MG63 (cell line): ENCODE measurements around the gene PHLDB2. TPM values are rescaled to one million over a fixed set of nuclear protein-coding genes. Genes with fewer than 3 reads are reported as not detected.

Source experiments
- DNase-seq: peaks from one replicate; pipeline ENCODE4 v3.0.0-alpha.2; 2020
- H3K27me3 ChIP-seq: fragments of 250-450 bp; sonication (Bioruptor Pico); 2 replicates; pipeline ENCODE4 v1.5.1; 2020; ENCODE audit warnings: mild to moderate bottlenecking, moderate library complexity
- H3K36me3 ChIP-seq: fragments of 250-450 bp; sonication (Bioruptor Pico); 2 replicates; pipeline ENCODE4 v1.5.1; 2020; ENCODE audit warnings: mild to moderate bottlenecking, moderate library complexity
- H3K4me3 ChIP-seq: fragments of 250-450 bp; sonication (Bioruptor Pico); 2 replicates; pipeline ENCODE4 v1.5.1; 2020; ENCODE audit warnings: mild to moderate bottlenecking, moderate library complexity
- H3K9me3 ChIP-seq: fragments of 250-450 bp; sonication (Bioruptor Pico); 2 replicates; pipeline ENCODE4 v1.5.1; 2020; ENCODE audit warnings: mild to moderate bottlenecking, moderate library complexity
- total RNA-seq: library from RNA; depleted of rRNA; stranded (reverse); fragments of >200 nt; shearing (Covaris generic); gene quantifications from 2 replicates; pipeline ENCODE4 v1.2.3, GENCODE V29; 2014; ENCODE audit warnings: low replicate concordance; rRNA removed

The PHLDB2 gene
- total RNA-seq, 1 experiment from 2014 or later: 65.4 TPM

GRCh38 chr3:112005091-112005672, 146.1 kb downstream of the PHLDB2 start:
- no peaks in the 10 kb centered on the region for H3K9me3 ChIP-seq
- no peak overlapping the region for H3K4me3 ChIP-seq
- no peaks in the 10 kb centered on the region for H3K27me3 ChIP-seq
- no peak for DNase-seq
- H3K36me3 ChIP-seq: no peaks in the 10 kb centered on the region

- DNase-seq: no peak
- H3K36me3 ChIP-seq: no peaks in the 10 kb centered on the region
- H3K9me3 ChIP-seq: 0 out of 2 replicates have a peak, but pooled peaks cover 2% of the 10 kb centered on the region
- H3K27me3 ChIP-seq: no peaks in the 10 kb centered on the region
- no peak overlapping the region for H3K4me3 ChIP-seq
These were observed 148.6 kb downstream of the PHLDB2 start for GRCh38 chr3:112007633-112008032.

- DNase-seq: no peak
- H3K36me3 ChIP-seq: no peaks in the 10 kb centered on the region
- 0 out of 2 replicates have a peak, but pooled peaks cover 2% of the 10 kb centered on the region for H3K9me3 ChIP-seq
- no peaks in the 10 kb centered on the region for H3K27me3 ChIP-seq
- no peak overlapping the region for H3K4me3 ChIP-seq
These were observed 150.6 kb downstream of the PHLDB2 start for GRCh38 chr3:112009670-112010069.

- no peak for DNase-seq
- Histone ChIP-seq H3K27me3 (no peaks in the 10 kb centered on the region), H3K4me3 (no peak overlapping the region), H3K36me3 (no peaks in the 10 kb centered on the region), H3K9me3 (0 out of 2 replicates have a peak, but pooled peaks cover 2% of the 10 kb centered on the region)
These were observed 151.6 kb downstream of the PHLDB2 start for GRCh38 chr3:112010636-112011035.

DNA sequence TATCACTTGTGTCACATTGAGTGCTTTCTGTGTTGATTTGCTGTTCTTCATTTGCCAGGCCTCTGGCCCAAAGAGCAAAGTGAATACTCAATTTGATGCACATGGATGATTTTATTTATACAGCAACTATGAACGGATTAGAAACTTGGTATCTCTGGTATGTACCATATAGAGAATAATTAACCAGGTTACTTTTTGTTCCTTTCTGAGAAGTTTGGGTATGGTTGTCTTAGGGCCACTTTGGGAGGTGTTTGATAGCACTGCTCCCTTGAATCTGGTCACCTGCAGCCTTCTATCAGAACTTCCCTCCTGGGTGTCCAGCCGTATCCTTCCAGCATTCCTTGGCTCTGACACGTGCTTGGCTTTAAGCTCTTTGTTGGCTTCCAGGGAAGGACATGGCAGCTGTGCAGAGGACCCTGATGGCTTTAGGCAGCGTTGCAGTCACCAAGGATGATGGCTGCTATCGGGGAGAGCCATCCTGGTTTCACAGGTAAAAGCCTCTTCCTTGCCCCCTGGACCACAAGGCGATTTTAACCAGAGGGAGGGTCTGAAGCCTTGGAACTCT, 152.4 kb downstream of the PHLDB2 start:
- H3K27me3 ChIP-seq: no peaks in the 10 kb centered on the region
- H3K9me3 ChIP-seq: 0 out of 2 replicates have a peak, but pooled peaks cover 2% of the 10 kb centered on the region
- H3K4me3 ChIP-seq: no peak overlapping the region
- H3K36me3 ChIP-seq: no peaks in the 10 kb centered on the region
- no peak for DNase-seq

- H3K9me3 ChIP-seq: 0 out of 2 replicates have a peak, but pooled peaks cover 2% of the 10 kb centered on the region
- no peak for DNase-seq
- H3K27me3 ChIP-seq: no peaks in the 10 kb centered on the region
- H3K4me3 ChIP-seq: no peak overlapping the region
- H3K36me3 ChIP-seq: no peaks in the 10 kb centered on the region
These were observed 153.3 kb downstream of the PHLDB2 start for GRCh38 chr3:112012205-112012992.

DNA sequence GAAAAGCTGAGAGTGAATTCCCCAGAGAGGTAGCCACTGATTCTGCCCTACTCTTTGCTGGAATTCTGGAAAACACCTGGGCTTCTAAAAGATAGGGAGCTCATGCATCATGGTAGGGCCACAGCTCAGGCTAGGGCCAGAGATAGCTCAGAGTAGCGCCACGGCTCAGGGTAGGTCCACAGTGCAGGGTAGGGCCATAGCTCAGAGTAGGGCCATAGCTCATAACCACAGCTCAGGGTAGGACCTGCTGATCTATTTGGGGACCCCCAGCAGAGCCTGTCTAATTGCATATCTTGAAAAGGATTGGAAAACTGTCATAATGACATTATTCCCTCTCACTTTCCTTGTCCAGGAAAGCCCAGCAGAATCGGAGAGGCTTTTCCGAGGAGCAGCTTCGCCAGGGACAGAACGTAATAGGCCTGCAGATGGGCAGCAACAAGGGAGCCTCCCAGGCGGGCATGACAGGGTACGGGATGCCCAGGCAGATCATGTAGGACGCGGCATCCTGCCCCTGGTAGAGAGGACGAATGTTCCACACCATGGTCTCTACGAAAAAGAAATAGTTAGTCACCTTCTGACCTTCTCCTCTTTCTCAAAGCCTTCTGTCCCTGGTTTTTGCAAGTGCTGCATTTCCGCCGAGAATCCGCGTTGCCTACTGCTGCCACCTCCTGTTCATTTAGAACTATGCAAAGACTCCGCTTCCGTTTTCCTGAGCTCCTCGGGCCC, 154.2 kb downstream of the PHLDB2 start:
- no peaks in the 10 kb centered on the region for H3K27me3 ChIP-seq
- no peak overlapping the region for H3K4me3 ChIP-seq
- peak; percentile 59 for DNase-seq
- 0 out of 2 replicates have a peak, but pooled peaks cover 2% of the 10 kb centered on the region for H3K9me3 ChIP-seq
- H3K36me3 ChIP-seq: no peaks in the 10 kb centered on the region

- Histone ChIP-seq H3K27me3 (no peaks in the 10 kb centered on the region), H3K4me3 (no peak overlapping the region), H3K9me3 (0 out of 2 replicates have a peak, but pooled peaks cover 2% of the 10 kb centered on the region), H3K36me3 (no peaks in the 10 kb centered on the region)
- DNase-seq: no peak
These were observed 154.7 kb downstream of the PHLDB2 start for GRCh38 chr3:112013784-112014143.

- Histone ChIP-seq H3K36me3 (no peaks in the 10 kb centered on the region), H3K4me3 (no peak overlapping the region), H3K9me3 (peaks cover 5% of the 10 kb centered on the region; the same call in 1 of the 2 replicates), H3K27me3 (no peaks in the 10 kb centered on the region)
- no peak for DNase-seq
These were observed 158.0 kb downstream of the PHLDB2 start for GRCh38 chr3:112017091-112017490.

DNA sequence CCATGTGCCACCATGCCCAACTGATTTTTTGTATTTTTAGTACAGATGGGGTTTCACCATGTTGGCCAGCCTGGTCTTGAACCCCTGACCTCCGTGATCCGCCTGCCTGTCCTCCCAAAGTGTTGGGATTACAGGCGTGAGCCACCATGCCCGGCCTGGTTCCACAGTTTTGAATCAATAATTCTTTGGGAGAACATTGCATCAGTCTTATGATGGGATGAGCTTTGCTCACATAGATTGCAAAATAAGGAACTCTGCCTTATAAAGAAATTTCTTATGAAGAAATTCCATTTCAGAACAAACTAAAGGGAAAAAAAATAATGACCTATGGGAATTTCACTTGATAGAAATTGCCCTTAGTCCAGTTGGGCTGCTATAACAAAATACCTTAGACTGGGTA, 159.6 kb downstream of the PHLDB2 start:
- H3K4me3 ChIP-seq: no peak overlapping the region
- DNase-seq: no peak
- H3K36me3 ChIP-seq: no peaks in the 10 kb centered on the region
- no peaks in the 10 kb centered on the region for H3K27me3 ChIP-seq
- peaks cover 6% of the 10 kb centered on the region; the same call in 1 of the 2 replicates for H3K9me3 ChIP-seq

DNA sequence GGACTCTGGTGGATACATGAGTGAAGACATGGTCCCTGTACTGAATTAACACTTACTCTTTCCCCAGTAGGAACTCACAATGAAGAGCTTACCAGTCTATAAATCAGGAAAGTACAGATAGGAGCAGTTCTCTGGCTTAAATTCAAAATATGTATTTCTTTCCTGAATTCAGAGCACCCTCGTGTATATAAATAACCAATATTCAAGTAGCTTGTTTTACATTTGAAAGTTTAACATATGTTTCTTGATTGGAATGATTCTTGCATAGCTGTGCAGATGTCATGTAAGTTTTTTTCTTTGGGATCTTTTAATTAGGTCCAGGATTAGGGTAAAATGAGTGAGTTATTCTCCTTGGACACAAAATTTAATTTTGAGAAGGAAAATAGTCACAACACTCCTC, 160.7 kb downstream of the PHLDB2 start:
- Histone ChIP-seq H3K36me3 (no peaks in the 10 kb centered on the region), H3K9me3 (peaks cover 6% of the 10 kb centered on the region; the same call in 1 of the 2 replicates), H3K4me3 (no peak overlapping the region), H3K27me3 (no peaks in the 10 kb centered on the region)
- no peak for DNase-seq

DNA sequence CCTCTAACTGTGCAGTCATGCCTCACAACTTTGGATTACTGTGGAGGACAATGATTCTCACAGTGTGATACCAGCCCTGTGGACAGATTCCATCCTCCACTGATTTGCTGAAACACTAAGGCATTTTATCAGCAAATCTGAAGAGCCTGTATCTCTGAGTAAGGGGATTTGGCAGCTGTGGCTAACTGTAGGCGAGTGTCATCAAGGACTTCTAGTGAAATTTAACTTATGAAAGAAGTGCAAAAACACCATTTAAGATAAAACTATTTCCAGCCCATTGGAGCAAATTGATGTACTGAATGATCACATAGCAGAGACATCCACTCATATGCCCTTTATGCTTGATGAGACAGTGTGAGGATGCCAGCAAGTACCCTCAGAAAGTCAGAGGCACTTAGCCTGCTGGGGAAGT, 161.6 kb downstream of the PHLDB2 start:
- Histone ChIP-seq H3K9me3 (peaks cover 6% of the 10 kb centered on the region; the same call in 1 of the 2 replicates), H3K36me3 (no peaks in the 10 kb centered on the region)

More for the DNA sequence above, 161.6 kb downstream of the PHLDB2 start:
- no peak for DNase-seq
- Histone ChIP-seq H3K4me3 (no peak overlapping the region), H3K27me3 (no peaks in the 10 kb centered on the region)

Other genes with a start within 250 kb of the PHLDB2 start
- gene PLCXD2, start 184.6 kb upstream of the PHLDB2 start, total RNA-seq: 1.5 and 2.5 TPM in 2 replicates
- 40.1 and 78.2 TPM in 2 replicates for gene ABHD10, start 119.8 kb downstream of the PHLDB2 start, total RNA-seq
- not detected in 2 replicates for gene TAGLN3, start 139.7 kb downstream of the PHLDB2 start, total RNA-seq
- gene TMPRSS7, start 175.5 kb downstream of the PHLDB2 start, total RNA-seq: not detected in 2 replicates
- 2.2 and 2.4 TPM in 2 replicates for gene C3orf52, start 227.1 kb downstream of the PHLDB2 start, total RNA-seq